Natural killer cell (primary cell): ENCODE results near the gene TEKT2. TPM values are rescaled to one million over a fixed set of nuclear protein-coding genes. Genes with fewer than 3 reads are reported as not detected.

ENCODE experiments used
- ATAC-seq, 3 donors: fragments of 150-1000 bp in 2 of 3; fragments of 200-7000 bp in 1 of 3; cut with Tn5 transposase; 1 replicate in 1 of 3; 2 replicates in 2 of 3; pipeline ENCODE4 v1.10.0; 2021; ENCODE audit warnings: mild to moderate bottlenecking in 2 of 3, moderate library complexity in 2 of 3
- DNase-seq, 2 donors: peaks; one replicate each; pipeline versions ENCODE4 v3.0.0 to v3.0.0-alpha.2; 2013 to 2021; ENCODE audit warnings: mixed read lengths in 1 of 2
- H3K27ac ChIP-seq: one replicate; pipeline ENCODE4 v1.5.1; 2013; ENCODE audit warnings: mild to moderate bottlenecking, low read length
- H3K27me3 ChIP-seq: one replicate; pipeline ENCODE4 v1.6.1; 2013; ENCODE audit warnings: low read length; ENCODE audit not compliant: control insufficient read depth, insufficient read depth
- H3K36me3 ChIP-seq: one replicate; pipeline ENCODE4 v1.6.1; 2013; ENCODE audit warnings: low read length; ENCODE audit not compliant: control insufficient read depth, insufficient read depth
- H3K4me1 ChIP-seq: one replicate; pipeline ENCODE4 v1.6.1; 2013; ENCODE audit warnings: low read length; ENCODE audit not compliant: control insufficient read depth, insufficient read depth
- H3K4me3 ChIP-seq: one replicate; pipeline ENCODE4 v1.5.1; 2013; ENCODE audit warnings: low read length
- H3K9me3 ChIP-seq: one replicate; pipeline ENCODE4 v1.6.1; 2013; ENCODE audit warnings: low read length; ENCODE audit not compliant: control insufficient read depth, insufficient read depth
- H3K27ac Mint-ChIP-seq, 2 donors: one replicate each; pipeline ENCODE4 v1.8.0; 2022; ENCODE audit warnings: mild to moderate bottlenecking in 2 of 2, mixed read lengths in 2 of 2, moderate library complexity in 1 of 2
- H3K27me3 Mint-ChIP-seq, 2 donors: one replicate each; pipeline ENCODE4 v1.8.0; 2022; ENCODE audit warnings: low read depth in 2 of 2, mixed read lengths in 2 of 2
- H3K36me3 Mint-ChIP-seq: one replicate; pipeline ENCODE4 v1.8.0; 2022; ENCODE audit warnings: mixed read lengths
- H3K4me1 Mint-ChIP-seq, 2 donors: one replicate each; pipeline ENCODE4 v1.8.0; 2022; ENCODE audit warnings: mixed read lengths in 2 of 2
- H3K4me3 Mint-ChIP-seq: one replicate; pipeline ENCODE4 v1.8.0; 2022; ENCODE audit warnings: mild to moderate bottlenecking, moderate library complexity, mixed read lengths
- H3K9me3 Mint-ChIP-seq, 2 donors: one replicate each; pipeline ENCODE4 v1.8.0; 2022; ENCODE audit warnings: mixed read lengths in 2 of 2
- CTCF ChIP-seq: fragments of 200-600 bp; IDR thresholded peaks from one replicate; pipeline ENCODE4 v1.8.0; 2022; ENCODE audit warnings: antibody characterized with exemption
- WGBS: methylation state at CpG from one replicate; pipeline ENCODE4 v1.1.7; 2013; ENCODE audit warnings: missing lambda C conversion rate; ENCODE audit not compliant: insufficient coverage; 5-methylcytosine and 5-hydroxymethylcytosine counted together
- intact Hi-C: fragments of 100-400 bp; cut with micrococcal nuclease; formaldehyde crosslinking; loops from one replicate; pipeline ENCODE4 v1.14.2; 2022
- total RNA-seq, 4 donors: library from RNA; stranded (reverse); fragments of 120-200 nt in 1 of 4; gene quantifications; one replicate each; pipeline versions ENCODE4 v1.2.3 to v1.2.4, GENCODE V29; 2013 to 2022

Gene TEKT2
- total RNA-seq, 3 donors from 2014 or later (not counting 1 experiment from before 2014, with no cell fraction given), result 0.24 to 0.35 TPM; not detected in 1

GRCh38 chr1:36085686-36086526 lies 2.0 kb downstream of the TEKT2 start:
- Mint-ChIP-seq H3K27me3 (peaks cover 12 to 19% of the 10 kb centered on the region in 2 donors), H3K27ac (no peak overlapping the region), H3K36me3 (no peaks in the 10 kb centered on the region), H3K4me3 (peak overlapping the region; percentile 40), H3K9me3 (no peaks in the 10 kb centered on the region), H3K4me1 (peaks cover 11 to 13% of the 10 kb centered on the region in 2 donors)
- no peak for TF ChIP-seq CTCF
- no peaks in the 10 kb centered on the region for H3K9me3 ChIP-seq
- no peak overlapping the region for H3K4me3 ChIP-seq
- ATAC-seq, result no peak
- no peak for DNase-seq
- WGBS, result 95% methylated on average over 29 of the region's 29 CpGs
- peaks cover 29% of the 10 kb centered on the region for H3K4me1 ChIP-seq
- intact Hi-C loops, result no loop called here
- no peaks in the 10 kb centered on the region for H3K36me3 ChIP-seq
- no peak overlapping the region for H3K27ac ChIP-seq
- H3K27me3 ChIP-seq, result peaks cover 6% of the 10 kb centered on the region

GRCh38 chr1:36086529-36087232 lies 2.8 kb downstream of the TEKT2 start:
- Histone ChIP-seq H3K4me1 (peaks cover 35% of the 10 kb centered on the region), H3K27me3 (peaks cover 6% of the 10 kb centered on the region), H3K27ac (no peak overlapping the region), H3K9me3 (no peaks in the 10 kb centered on the region), H3K36me3 (peaks cover 7% of the 10 kb centered on the region), H3K4me3 (no peak overlapping the region)
- intact Hi-C loops, result no loop called here
- no peak for TF ChIP-seq CTCF
- Mint-ChIP-seq H3K4me1 (peaks cover 15 to 19% of the 10 kb centered on the region in 2 donors), H3K36me3 (no peaks in the 10 kb centered on the region), H3K4me3 (peak overlapping the region; percentile 66), H3K9me3 (no peaks in the 10 kb centered on the region), H3K27ac (peak overlapping the region in 1 of 2 donors; percentile 40), H3K27me3 (peaks cover 11 to 12% of the 10 kb centered on the region in 2 donors)
- DNase-seq (peak in 1 of 2 donors; percentile 6), ATAC-seq (no peak)
- 93% methylated on average over 12 of the region's 12 CpGs for WGBS

GRCh38 chr1:36087233-36088123 lies 3.6 kb downstream of the TEKT2 start:
- Mint-ChIP-seq H3K27ac (peak overlapping the region in 1 of 2 donors; percentile 40), H3K4me3 (peak overlapping the region; percentile 66), H3K9me3 (no peaks in the 10 kb centered on the region), H3K36me3 (no peaks in the 10 kb centered on the region), H3K27me3 (peaks cover 3 to 6% of the 10 kb centered on the region in 2 donors), H3K4me1 (peaks cover 17 to 19% of the 10 kb centered on the region in 2 donors)
- peaks cover 6% of the 10 kb centered on the region for H3K27me3 ChIP-seq
- no peak overlapping the region for H3K4me3 ChIP-seq
- no peak overlapping the region for H3K27ac ChIP-seq
- intact Hi-C loops, result loop anchor here (2.0 kb wide), 1 partner anchor 61 kb away; the partner anchor contains the start of gene TRAPPC3
- no peaks in the 10 kb centered on the region for H3K9me3 ChIP-seq
- no peak for ATAC-seq
- H3K4me1 ChIP-seq, result peaks cover 35% of the 10 kb centered on the region
- WGBS, result 94% methylated on average over 31 of the region's 31 CpGs
- no peak for TF ChIP-seq CTCF
- peaks cover 15% of the 10 kb centered on the region for H3K36me3 ChIP-seq
- DNase-seq, result peak in 1 of 2 donors; percentile 10
